HG03565 (cell line): ENCODE data around the gene OXTR.
A peak's percentile ranks its signal among the peaks of the same experiment; 100 is the strongest.

Source experiments
- ATAC-seq: cut with Tn5 transposase; IDR thresholded peaks from one replicate; pipeline ENCODE4 v1.9.1; 2021; ENCODE audit warnings: mild to moderate bottlenecking, moderate library complexity; ENCODE audit not compliant: unreplicated experiment

OXTR gene

GRCh38 chr3:8767667-8768363, 1.6 kb downstream of the OXTR start:
- ATAC-seq: peak; percentile 39

GRCh38 chr3:8767256-8767666, 2.2 kb downstream of the OXTR start:
- ATAC-seq: no peak

DNA sequence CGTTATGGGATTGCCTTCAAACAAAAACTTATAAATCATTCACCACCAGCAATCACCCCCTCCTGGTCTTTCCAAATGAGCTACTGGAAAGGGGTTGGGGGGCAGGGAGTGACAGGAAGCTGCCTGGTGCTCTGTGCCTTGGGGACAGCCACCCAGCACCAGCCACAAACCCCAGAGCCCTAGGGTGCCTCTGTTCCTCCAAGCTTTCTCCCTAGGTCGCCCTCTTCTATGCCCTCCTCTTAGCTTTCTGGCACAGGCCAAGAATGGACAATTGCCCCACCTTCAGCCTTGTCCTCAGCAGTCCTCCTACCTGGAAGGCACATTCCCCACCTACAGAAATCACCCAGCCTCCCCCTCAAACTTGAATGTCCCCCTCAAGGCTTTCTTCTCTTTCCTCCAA, 3.3 kb downstream of the OXTR start:
- no peak for ATAC-seq

DNA sequence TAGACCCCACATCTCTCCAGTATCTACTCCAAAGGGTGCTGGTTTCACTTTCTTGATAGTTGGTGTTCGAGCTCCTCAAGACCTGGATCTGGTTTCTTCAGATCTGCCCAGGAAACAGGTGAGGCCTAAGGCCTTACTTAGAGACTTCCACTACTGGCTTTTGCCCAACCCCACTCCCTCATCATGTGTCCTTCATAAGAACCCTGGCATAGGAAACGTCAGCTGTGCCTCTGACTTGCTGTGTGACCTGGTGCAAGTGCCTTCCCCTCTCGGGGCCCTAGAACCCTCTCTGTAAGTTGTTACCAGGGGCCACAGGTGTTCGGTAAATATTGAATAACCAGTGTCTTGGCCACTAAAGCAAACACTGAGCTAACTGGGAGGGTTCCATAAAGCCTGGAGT, 3.9 kb downstream of the OXTR start:
- ATAC-seq: no peak

DNA sequence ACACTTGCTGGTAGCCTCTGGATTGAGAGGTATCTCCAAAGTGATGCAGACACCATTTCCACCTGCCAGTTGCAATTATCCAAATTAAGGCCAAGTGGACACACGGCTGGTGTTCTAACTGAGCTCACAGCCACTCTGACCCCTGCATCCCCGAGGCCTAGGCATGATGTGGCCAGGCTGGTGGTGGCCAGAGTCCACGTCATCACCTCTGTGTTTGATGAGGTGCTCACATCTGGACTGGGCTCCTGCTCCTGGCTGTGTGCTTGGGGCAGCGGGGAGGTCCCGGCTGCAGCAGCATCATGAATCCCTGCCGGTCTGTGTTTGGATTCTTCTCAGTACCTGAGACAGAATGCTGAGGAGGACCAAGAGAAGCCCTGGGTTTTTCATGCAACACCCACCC, 4.9 kb downstream of the OXTR start:
- no peak for ATAC-seq

GRCh38 chr3:8762607-8763377, 6.6 kb downstream of the OXTR start:
- no peak for ATAC-seq

DNA sequence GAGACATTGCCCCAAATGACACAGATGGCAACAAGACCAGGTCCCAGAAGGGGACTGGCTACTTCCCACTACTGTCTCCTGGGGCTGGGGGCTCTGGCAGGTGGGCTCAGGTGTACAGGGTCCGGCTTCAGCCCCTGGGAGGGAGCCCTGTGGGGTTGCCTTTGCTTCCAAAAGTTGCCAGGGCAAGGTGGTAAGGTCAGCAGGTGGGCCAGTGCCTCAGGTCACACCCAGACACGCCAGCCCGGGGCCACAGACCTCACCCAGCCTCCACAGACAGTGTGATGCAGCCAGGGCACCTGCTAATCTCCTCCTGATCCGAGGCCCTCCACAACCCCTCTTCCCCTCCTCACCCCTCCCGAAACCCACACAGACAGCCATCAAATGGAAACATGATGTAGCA, 7.5 kb downstream of the OXTR start:
- no peak for ATAC-seq

- no peak for ATAC-seq
Measured at GRCh38 chr3:8760506-8760905, 8.9 kb downstream of the OXTR start.

GRCh38 chr3:8760091-8760490, 9.3 kb downstream of the OXTR start:
- no peak for ATAC-seq

DNA sequence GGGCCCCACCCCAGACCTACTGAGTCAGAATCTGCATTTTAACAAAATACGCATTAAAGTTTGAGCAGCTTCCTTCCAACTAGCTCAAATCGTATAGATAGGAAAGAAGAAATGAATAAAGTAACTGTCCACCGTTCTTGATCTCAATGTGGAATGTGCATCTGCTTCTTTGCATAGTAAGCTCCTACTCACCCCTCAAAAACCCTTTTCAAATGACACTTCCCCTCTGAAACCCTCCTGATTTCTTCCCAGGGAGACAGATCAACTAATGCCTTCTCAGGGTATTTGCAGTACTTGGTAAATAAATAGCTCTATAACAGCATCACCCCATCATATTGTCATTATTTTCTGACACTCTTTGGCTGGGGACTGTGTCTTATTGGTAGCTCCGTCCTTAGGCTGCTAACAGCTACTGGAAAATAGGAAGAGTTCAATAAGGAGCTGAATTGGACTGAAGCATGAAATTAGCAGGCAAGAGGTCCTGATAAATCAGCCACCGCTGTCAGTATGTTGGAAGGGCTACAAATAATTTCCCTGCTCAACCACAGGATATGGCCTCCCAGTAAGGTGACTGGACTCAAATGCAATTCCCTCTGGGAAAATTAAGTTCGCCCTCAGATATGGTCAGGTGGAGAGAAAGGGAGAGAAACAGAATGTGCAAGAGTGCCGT, 10.2 kb downstream of the OXTR start:
- no peak for ATAC-seq

DNA sequence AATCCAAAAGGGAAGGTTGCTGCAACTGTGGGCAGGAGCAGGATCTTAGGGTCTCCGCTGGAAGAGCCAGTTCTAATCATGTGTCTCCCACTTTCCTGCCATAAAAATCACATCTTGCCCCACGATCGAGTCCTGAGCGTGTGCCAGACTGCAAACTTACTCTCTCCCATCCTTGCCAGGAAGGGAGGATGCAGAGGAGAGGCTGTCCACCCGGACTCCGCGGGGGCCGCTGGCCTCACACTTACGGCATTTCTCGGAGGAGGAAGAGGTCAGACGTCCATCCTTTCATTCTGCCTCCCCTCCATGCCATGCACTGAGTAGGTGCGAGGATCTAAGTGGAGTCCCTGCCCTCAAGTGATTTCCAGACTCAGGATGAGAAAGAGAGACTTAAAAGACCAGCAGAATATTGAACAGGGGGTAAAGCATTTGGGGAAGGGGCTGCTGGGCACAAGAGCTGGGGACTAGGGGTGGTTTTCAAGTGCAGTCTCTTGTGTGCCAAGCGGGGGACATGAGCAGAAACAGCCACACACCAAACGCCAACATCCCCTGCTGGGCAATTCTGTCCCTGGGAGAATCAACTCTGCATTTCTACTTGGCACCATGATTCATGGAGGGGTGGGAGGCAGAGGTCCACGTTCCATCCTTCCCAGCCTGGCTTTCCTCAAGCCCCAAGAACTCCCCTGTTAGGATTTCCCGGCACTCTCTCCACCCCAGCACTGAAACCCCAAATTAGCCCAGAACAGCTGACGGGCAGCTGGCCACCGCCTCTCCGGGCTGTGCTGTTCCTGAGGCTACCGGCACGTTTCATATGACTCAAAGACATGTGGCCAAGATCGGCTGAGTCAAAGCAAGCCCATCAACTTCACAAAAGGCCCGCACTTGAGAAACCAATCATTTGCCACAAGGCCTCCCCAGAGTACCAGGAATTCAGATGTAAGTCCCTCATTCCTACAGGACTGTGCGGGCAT, 11.6 kb downstream of the OXTR start:
- peak; percentile 60 for ATAC-seq

DNA sequence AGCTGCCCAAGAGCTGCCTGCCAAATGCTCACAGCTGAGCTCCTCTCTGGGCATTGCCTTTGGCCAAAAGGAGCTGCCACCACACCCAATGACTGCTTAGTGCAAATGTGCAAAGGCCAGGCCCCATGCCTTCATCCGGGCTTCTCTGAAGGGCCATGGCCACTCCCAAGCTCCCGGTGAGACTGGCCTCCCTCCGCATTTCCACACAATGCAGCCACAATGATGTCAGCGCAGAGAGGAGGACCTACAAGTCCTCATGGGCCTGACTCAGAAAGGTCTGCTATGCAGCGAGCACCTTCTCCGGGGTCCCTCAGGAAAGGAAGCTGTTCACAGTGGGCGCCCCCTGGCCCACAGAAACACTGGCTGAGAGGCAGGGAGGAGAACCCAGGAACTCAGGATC, 12.7 kb downstream of the OXTR start:
- ATAC-seq: no peak

DNA sequence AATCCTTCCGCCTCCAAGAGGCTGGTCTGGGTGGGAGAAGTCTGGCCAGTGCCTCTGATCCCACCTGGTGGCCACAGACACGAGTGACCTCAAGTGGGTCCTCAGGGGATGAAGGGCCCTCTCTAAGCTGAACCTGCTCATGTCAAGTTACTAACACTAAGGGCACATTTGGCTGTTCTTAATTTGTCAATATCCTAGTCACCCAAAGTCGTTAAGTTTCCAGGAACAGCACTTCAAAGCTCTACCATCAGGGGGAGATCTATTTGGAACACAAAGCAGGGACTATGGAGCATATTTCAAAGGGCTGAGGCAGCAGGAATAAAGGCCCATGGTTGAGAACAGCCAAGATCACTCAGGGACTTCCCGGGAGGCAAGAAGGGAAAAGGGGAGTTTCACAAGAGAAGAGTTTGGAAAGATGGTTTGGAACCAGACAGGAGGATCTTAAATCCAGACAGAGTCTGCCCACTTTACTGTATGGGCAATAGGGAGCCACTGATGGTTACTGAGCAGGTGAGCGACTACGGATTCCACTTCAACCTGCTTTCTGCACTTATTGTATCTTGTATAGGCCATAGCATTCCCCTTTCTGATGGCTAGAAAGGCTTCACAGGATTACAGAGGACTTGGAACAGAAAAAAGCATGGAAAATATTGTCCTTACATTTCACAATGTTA, 13.7 kb downstream of the OXTR start:
- ATAC-seq: no peak

DNA sequence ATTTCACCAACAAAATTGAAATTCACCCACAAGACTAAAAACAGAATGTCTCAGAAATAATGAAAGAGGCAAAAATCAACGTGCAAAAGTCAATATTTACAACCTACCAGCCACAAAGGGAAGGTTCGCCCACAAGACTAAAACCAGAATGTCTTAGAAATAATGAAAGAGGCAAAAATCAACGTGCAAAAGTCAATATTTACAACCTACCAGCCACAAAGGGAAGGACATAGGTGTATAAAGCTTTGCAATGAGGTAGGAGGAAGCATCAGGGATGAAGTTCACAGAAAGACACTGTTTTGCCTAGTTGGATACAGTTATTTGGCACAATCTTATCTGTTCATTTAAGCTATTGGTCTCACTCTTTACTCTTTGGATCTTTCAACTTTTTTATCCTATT, 14.3 kb downstream of the OXTR start:
- ATAC-seq: no peak

- no peak for ATAC-seq
Measured at GRCh38 chr3:8752832-8753231, 16.6 kb downstream of the OXTR start.

DNA sequence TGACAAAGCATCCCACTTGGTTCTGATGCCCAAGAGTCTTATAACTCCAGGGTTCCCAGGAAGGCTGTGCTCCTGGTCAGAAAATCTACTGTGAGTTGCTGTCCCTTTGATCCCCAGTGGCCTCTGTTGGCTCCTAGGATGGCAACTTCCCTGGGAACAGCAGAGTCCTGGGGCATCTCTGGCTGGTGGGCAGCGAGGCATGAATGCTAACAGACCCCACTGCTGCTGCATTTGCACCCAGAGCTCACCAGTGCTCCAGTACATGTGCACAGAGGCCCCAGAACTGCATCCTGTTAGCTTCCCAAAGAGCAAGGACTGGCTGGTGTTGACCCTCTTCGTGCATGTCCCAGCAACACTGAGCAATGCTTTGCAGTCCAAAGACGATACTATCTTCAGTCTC, 20.1 kb downstream of the OXTR start:
- no peak for ATAC-seq

DNA sequence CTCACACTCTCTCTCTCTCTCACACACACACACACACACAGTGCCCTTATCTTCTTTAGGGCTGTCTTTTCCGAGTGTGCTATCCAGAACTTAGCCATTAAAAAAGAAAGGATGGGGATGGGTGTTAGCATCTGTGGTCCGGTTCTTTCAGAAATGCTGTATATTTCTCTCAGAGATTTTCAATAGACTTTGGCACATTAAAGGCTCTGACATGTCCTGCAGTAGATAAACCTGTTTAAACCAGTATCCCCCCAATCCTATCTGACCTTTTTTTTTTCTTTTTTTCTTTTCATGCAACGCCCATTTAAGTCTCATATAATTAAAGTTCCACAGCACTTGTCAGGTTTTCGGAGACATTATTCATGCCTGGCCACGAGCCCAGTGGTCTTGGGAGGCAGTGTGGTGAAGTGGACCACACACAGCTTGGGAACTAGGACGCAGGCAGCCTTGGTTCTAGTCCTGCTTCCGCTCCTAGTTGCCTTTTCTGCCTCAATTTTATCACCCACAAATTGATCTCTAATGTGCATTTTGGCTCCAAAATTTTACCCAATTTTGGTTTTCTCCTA, 22.6 kb downstream of the OXTR start:
- no peak for ATAC-seq

- no peak for ATAC-seq
Measured at GRCh38 chr3:8745619-8746370, 23.6 kb downstream of the OXTR start.

GRCh38 chr3:8743911-8744310, 25.5 kb downstream of the OXTR start:
- no peak for ATAC-seq
